Measurements from ENCODE around the gene MRPS17.

DNA sequence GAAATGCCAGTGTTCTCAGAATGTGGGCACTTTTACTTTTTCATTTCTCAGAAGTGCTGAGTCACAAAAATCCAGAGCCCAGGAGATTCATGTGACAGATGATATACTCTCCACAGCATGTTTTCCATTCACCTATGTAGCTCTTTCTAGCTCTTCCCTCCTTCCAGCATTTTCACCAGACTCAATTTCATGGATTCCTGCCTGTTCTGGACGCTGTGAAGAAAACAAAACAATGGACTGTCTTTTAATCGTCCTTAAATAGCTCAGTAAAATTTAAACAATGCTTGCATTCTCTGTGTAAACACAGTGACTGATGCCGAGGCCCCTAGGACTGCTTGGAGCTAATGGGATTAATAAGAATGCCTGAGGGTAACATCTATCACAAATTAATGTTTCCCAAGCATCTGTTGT is 38.9 kb upstream of the MRPS17 start:
- TF ChIP-seq, protein P1, sequence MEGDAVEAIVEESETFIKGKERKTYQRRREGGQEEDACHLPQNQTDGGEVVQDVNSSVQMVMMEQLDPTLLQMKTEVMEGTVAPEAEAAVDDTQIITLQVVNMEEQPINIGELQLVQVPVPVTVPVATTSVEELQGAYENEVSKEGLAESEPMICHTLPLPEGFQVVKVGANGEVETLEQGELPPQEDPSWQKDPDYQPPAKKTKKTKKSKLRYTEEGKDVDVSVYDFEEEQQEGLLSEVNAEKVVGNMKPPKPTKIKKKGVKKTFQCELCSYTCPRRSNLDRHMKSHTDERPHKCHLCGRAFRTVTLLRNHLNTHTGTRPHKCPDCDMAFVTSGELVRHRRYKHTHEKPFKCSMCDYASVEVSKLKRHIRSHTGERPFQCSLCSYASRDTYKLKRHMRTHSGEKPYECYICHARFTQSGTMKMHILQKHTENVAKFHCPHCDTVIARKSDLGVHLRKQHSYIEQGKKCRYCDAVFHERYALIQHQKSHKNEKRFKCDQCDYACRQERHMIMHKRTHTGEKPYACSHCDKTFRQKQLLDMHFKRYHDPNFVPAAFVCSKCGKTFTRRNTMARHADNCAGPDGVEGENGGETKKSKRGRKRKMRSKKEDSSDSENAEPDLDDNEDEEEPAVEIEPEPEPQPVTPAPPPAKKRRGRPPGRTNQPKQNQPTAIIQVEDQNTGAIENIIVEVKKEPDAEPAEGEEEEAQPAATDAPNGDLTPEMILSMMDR (IDR thresholded peaks at IDR 0.05; ENCODE audit: low read depth, low read length), result no peak
- no peak for TF ChIP-seq EZH2phosphoT487 (IDR thresholded peaks at IDR 0.05; ENCODE audit: low read depth)
